Measurements from ENCODE around the gene SORBS2. TPM values are rescaled to one million over a fixed set of nuclear protein-coding genes. Genes with fewer than 3 reads are reported as not detected.
A peak's percentile ranks its signal among the peaks of the same experiment; 100 is the strongest.

The SORBS2 gene
- total RNA-seq, 1 donor from 2014 or later = 43.2 TPM

DNA sequence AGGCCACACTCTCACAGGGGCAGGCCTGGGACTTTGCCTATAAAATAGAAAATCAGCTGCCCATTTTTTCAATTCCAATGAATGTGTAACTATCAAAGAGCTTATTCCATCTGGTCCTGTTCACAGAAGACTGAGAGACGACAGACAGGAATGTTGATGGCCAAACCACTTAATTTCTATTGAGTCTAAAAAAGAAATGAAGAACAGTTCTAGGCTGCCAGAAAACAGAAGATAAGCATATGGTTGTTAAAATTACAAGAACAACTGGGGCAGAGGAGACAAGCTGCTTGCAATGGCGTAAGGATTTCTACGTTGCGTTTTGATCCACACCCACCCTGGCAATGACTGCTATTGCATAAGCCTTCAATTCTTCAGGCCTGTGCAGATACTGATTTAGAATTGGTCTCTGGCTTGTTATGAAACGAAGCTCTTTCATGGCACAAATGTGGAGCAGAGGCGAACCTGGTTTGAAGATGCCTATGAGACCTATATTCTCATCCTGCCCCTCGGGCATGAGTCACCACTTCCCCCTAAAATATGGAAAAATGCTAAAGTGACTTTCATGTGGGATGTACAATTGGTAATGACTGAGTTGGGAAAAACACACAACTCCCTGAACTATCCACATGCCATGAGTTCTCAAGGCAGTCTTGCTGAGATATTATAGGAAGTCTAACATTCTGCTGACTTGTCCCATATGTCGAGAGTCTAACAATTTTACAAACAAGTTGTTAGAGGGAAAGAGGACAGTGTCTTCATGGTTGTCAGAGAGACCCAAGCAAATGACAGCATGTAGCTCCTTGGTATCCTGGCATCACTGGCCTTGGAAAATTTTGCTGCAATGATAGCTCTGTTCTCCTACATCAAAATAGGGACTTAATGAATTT, 37.9 kb upstream of the SORBS2 start:
- H3K27ac Mint-ChIP-seq = no peak overlapping the region
- H3K9me3 Mint-ChIP-seq = peaks cover 19% of the 10 kb centered on the region
- H3K27me3 Mint-ChIP-seq = peaks cover 3% of the 10 kb centered on the region
- H3K36me3 Mint-ChIP-seq = peaks cover 4% of the 10 kb centered on the region
- peaks cover 26% of the 10 kb centered on the region for H3K4me1 Mint-ChIP-seq (ENCODE audit: unreplicated experiment)
- H3K4me3 Mint-ChIP-seq = no peak overlapping the region
- DNase-seq (ENCODE audit: extremely low spot score, unreplicated experiment) = no peak
- TF ChIP-seq, protein P1, sequence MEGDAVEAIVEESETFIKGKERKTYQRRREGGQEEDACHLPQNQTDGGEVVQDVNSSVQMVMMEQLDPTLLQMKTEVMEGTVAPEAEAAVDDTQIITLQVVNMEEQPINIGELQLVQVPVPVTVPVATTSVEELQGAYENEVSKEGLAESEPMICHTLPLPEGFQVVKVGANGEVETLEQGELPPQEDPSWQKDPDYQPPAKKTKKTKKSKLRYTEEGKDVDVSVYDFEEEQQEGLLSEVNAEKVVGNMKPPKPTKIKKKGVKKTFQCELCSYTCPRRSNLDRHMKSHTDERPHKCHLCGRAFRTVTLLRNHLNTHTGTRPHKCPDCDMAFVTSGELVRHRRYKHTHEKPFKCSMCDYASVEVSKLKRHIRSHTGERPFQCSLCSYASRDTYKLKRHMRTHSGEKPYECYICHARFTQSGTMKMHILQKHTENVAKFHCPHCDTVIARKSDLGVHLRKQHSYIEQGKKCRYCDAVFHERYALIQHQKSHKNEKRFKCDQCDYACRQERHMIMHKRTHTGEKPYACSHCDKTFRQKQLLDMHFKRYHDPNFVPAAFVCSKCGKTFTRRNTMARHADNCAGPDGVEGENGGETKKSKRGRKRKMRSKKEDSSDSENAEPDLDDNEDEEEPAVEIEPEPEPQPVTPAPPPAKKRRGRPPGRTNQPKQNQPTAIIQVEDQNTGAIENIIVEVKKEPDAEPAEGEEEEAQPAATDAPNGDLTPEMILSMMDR (conservative IDR thresholded peaks at IDR 0.05) = no peak

DNA sequence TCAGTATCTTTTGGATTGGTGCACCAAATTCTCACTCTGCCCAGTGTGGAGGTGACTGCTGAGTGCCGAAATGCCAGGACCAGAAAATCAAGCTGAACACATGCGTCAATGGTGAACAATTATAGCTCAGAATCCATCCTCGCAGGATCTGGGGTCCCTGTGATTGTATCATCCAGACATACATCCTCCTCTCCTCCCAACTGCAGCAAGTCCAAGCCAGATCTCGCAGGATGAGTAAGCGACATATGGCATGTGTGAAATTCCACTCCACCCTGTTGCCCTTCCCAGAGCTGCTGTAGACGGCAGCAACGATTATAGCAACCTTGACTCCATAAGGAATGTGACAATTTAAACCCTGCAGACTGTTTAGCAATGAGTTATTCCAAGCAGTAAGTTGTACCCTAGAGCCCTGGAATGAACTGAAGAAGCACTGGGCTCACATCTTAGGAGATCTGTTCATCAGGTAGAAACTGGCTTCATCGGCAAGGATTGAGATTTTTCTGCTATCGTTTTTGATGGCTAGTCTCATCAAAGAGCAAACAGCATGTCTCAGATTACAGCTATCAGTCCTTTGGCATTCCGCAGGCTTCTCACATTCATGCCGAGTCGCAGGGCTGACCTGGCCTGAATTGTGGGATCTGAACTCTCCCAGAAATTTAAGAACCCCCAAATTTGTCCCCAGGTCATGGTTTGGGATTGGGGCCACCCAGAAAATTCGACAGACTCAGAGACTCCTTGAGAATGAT, 35.5 kb upstream of the SORBS2 start:
- H3K9me3 Mint-ChIP-seq = peaks cover 18% of the 10 kb centered on the region
- DNase-seq (ENCODE audit: extremely low spot score, unreplicated experiment) = no peak
- H3K36me3 Mint-ChIP-seq = peaks cover 3% of the 10 kb centered on the region
- TF ChIP-seq, protein P1 (conservative IDR thresholded peaks at IDR 0.05) = no peak
- peak overlapping the region; percentile 53 for H3K4me3 Mint-ChIP-seq
- peak overlapping the region; percentile 10 for H3K27ac Mint-ChIP-seq
- H3K27me3 Mint-ChIP-seq = no peaks in the 10 kb centered on the region
- peaks cover 29% of the 10 kb centered on the region for H3K4me1 Mint-ChIP-seq (ENCODE audit: unreplicated experiment)

DNA sequence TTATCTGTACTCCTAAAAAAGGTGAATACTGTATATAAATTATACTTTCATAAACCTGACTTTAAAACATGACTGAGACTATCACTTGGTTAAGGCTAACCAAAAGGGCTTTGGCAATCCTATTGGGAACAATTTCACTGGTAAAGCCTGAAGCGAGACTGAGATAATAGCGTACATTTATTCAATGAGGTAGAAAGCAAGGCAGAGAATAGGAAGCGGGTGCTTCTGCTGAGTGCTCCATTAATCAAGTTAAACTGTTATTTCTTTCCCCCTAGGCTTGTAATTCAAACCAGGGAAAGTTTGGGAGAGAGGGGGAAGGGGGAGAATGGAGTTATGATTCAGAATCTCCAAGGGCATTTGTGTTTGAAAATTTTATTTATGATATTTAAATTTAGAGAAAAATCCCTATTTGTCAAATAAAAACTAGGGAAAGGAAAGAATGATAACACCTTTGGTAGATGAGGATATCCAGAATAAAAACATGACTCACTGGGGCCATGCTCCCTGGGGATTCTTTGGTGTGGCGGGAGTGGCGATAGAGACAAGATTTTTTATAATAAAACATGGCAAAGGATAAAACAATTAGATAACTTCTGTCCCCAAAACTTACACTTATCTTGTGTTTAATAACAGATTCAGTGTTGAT, 34.6 kb upstream of the SORBS2 start:
- Mint-ChIP-seq H3K27me3 (no peaks in the 10 kb centered on the region), H3K36me3 (peaks cover 3% of the 10 kb centered on the region), H3K9me3 (peaks cover 18% of the 10 kb centered on the region), H3K27ac (no peak overlapping the region), H3K4me1 (ENCODE audit: unreplicated experiment) (peaks cover 29% of the 10 kb centered on the region), H3K4me3 (no peak overlapping the region)
- no peak for DNase-seq (ENCODE audit: extremely low spot score, unreplicated experiment)
- TF ChIP-seq, protein P1 (conservative IDR thresholded peaks at IDR 0.05) = no peak

DNA sequence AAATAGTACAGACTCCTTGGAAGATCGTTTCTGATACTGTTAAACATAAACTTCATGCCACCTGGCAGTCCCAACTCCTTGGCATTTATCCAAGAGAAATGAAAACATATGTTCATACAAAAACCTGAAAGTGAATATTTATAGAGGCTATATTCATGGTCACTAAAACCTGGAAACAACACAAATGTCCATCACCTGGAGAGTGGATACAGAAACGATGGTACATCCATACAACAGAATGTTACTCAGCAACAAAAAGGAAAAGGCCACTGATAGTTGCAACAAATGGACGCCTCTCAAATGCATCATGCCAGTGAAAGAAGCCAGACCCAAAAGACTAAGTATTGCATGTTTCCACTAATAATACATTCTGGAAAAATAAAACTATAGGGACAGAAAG, 34.0 kb upstream of the SORBS2 start:
- TF ChIP-seq, protein P1 (conservative IDR thresholded peaks at IDR 0.05) = no peak
- peaks cover 29% of the 10 kb centered on the region for H3K4me1 Mint-ChIP-seq (ENCODE audit: unreplicated experiment)
- H3K4me3 Mint-ChIP-seq = no peak overlapping the region
- DNase-seq (ENCODE audit: extremely low spot score, unreplicated experiment) = no peak
- no peak overlapping the region for H3K27ac Mint-ChIP-seq
- no peaks in the 10 kb centered on the region for H3K27me3 Mint-ChIP-seq
- H3K36me3 Mint-ChIP-seq = peaks cover 3% of the 10 kb centered on the region
- H3K9me3 Mint-ChIP-seq = peaks cover 18% of the 10 kb centered on the region

DNA sequence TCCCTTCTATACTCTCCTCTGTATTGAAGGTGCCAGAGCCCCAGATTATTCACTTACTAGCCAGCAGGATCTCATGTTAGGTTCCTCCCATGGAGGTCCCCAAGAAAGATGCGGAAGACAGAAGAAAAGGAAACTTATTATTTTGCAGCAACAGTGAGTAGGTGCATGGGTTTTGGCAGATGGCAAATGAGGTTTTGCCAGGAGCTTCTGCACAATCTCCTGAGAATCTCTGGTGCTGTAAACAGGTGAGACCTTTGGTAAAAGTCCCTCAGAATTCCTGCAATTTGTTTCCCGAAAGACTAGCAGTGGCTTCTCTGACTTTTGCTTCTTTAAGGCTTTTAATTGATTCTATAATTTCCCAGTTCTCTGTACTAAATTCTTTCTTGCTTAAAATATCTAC, 29.5 kb upstream of the SORBS2 start:
- TF ChIP-seq, protein P1 (conservative IDR thresholded peaks at IDR 0.05) = no peak
- DNase-seq (ENCODE audit: extremely low spot score, unreplicated experiment) = no peak
- Mint-ChIP-seq H3K36me3 (peaks cover 3% of the 10 kb centered on the region), H3K4me3 (no peak overlapping the region), H3K27ac (no peak overlapping the region), H3K9me3 (peaks cover 3% of the 10 kb centered on the region), H3K27me3 (no peaks in the 10 kb centered on the region), H3K4me1 (ENCODE audit: unreplicated experiment) (peaks cover 17% of the 10 kb centered on the region)

Measured in type B pancreatic cell (in vitro differentiated cells).